SU-DHL-6 (cell line): ENCODE data around the gene ORC4.

Experiments used
- H2AFZ ChIP-seq: fragments of 200-600 bp; sonication (generic); 2 replicates; pipeline ENCODE4 v1.6.1; 2014; ENCODE audit warnings: low read depth, mild to moderate bottlenecking, moderate library complexity, mixed read lengths, antibody characterized with exemption, low read length; ENCODE audit not compliant: severe bottlenecking
- H3F3A ChIP-seq: fragments of 200-600 bp; shearing (Covaris generic); 2 replicates; pipeline ENCODE4 v1.6.0; 2016; ENCODE audit warnings: antibody characterized with exemption, mild to moderate bottlenecking; ENCODE audit not compliant: insufficient read depth
- H3K27ac ChIP-seq: fragments of 200-600 bp; sonication (generic); 2 replicates; pipeline ENCODE4 v1.5.1; 2016; ENCODE audit warnings: low read depth, mild to moderate bottlenecking, low read length, moderate library complexity, mixed read lengths
- H3K27me3 ChIP-seq: fragments of 200-600 bp; sonication (generic), shearing (Covaris generic); 2 replicates; pipeline ENCODE4 v1.6.0; 2014; ENCODE audit warnings: mild to moderate bottlenecking, low read length
- H3K36me3 ChIP-seq: fragments of 200-600 bp; sonication (generic); 2 replicates; pipeline ENCODE4 v1.6.1; 2014; ENCODE audit warnings: mild to moderate bottlenecking, low read length, mixed read lengths
- H3K4me2 ChIP-seq: fragments of 300-600, 200-600 bp; shearing (Covaris generic), sonication (generic); 2 replicates; pipeline ENCODE4 v1.6.0; 2014; ENCODE audit warnings: low read length, low read depth, mild to moderate bottlenecking; ENCODE audit not compliant: poor library complexity, severe bottlenecking
- H3K4me3 ChIP-seq: fragments of 200-600 bp; sonication (generic); 2 replicates; pipeline ENCODE4 v1.5.1; 2014; ENCODE audit warnings: antibody characterized with exemption, low read length, mild to moderate bottlenecking, mixed read lengths; ENCODE audit not compliant: insufficient read depth, poor library complexity, severe bottlenecking
- H3K79me2 ChIP-seq: fragments of 200-600 bp; sonication (generic); 2 replicates; pipeline ENCODE4 v1.6.1; 2014; ENCODE audit warnings: mild to moderate bottlenecking, low read length, moderate library complexity; ENCODE audit not compliant: insufficient read depth
- H3K9ac ChIP-seq: fragments of 200-600 bp; sonication (generic); 2 replicates; pipeline ENCODE4 v1.7.0; 2014; ENCODE audit warnings: mild to moderate bottlenecking, low read length
- H3K9me2 ChIP-seq: fragments of 200-600 bp; sonication (generic); replicated peaks from 2 replicates; pipeline ENCODE4 v1.6.1; 2014; ENCODE audit warnings: low read length; ENCODE audit not compliant: insufficient read depth
- H3K9me3 ChIP-seq: fragments of 200-600 bp; sonication (generic); 2 replicates; pipeline ENCODE4 v1.6.1; 2014; ENCODE audit warnings: low read length, mixed read lengths; ENCODE audit not compliant: insufficient read depth
- H4K20me1 ChIP-seq: fragments of 200-600 bp; sonication (generic); 2 replicates; pipeline ENCODE4 v1.6.1; 2014; ENCODE audit warnings: low read depth, mild to moderate bottlenecking, antibody characterized with exemption, low read length, moderate library complexity, mixed read lengths
- EZH2phosphoT487 ChIP-seq: fragments of 200-600 bp; sonication (generic), shearing (Covaris generic); conservative IDR thresholded peaks from 2 replicates; pipeline ENCODE4 v1.6.1; 2018; ENCODE audit warnings: mild to moderate bottlenecking, antibody characterized with exemption, low read length, moderate library complexity, mixed read lengths
- TF ChIP-seq, protein P1 (sequence below): fragments of 200-600 bp; sonication (generic); IDR thresholded peaks from one replicate; pipeline ENCODE4 v1.5.1; 2017; ENCODE audit warnings: antibody characterized with exemption, mild to moderate bottlenecking, low read length, moderate library complexity; ENCODE audit not compliant: insufficient read depth, poor library complexity, severe bottlenecking

The ORC4 gene

DNA sequence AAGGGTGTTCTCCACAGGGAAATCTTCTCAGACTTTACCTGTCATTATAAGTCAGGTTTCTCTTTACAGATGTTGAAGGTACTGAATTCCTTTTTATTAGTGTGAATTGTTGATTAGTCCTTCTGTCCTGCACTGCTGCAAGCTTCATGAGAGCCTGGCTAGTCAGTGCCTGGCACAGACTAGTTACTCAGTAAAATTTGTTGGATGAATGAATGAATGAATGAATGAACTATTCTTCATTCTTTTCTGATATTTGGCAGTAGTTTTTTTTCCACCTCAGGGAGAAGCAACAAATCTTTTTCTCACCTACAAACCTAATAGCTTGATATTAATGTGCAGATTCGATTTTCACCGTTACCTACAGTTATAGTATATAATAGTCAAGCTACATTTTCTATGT is 111.4 kb downstream of the ORC4 start:
- H3K27ac ChIP-seq = no peak overlapping the region
- TF ChIP-seq EZH2phosphoT487 = no peak
- TF ChIP-seq, protein P1, sequence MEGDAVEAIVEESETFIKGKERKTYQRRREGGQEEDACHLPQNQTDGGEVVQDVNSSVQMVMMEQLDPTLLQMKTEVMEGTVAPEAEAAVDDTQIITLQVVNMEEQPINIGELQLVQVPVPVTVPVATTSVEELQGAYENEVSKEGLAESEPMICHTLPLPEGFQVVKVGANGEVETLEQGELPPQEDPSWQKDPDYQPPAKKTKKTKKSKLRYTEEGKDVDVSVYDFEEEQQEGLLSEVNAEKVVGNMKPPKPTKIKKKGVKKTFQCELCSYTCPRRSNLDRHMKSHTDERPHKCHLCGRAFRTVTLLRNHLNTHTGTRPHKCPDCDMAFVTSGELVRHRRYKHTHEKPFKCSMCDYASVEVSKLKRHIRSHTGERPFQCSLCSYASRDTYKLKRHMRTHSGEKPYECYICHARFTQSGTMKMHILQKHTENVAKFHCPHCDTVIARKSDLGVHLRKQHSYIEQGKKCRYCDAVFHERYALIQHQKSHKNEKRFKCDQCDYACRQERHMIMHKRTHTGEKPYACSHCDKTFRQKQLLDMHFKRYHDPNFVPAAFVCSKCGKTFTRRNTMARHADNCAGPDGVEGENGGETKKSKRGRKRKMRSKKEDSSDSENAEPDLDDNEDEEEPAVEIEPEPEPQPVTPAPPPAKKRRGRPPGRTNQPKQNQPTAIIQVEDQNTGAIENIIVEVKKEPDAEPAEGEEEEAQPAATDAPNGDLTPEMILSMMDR = no peak
- no peaks in the 10 kb centered on the region for H3K27me3 ChIP-seq
- no peak overlapping the region for H2AFZ ChIP-seq
- H3F3A ChIP-seq = no peaks in the 10 kb centered on the region
- H3K79me2 ChIP-seq = no peaks in the 10 kb centered on the region
- no peaks in the 10 kb centered on the region for H3K36me3 ChIP-seq
- no peaks in the 10 kb centered on the region for H3K9me2 ChIP-seq
- H3K4me3 ChIP-seq = no peak overlapping the region
- 0 out of 2 replicates have a peak, but pooled peaks cover 4% of the 10 kb centered on the region for H4K20me1 ChIP-seq
- H3K9ac ChIP-seq = no peak overlapping the region
- no peaks in the 10 kb centered on the region for H3K9me3 ChIP-seq
- H3K4me2 ChIP-seq = no peak overlapping the region

DNA sequence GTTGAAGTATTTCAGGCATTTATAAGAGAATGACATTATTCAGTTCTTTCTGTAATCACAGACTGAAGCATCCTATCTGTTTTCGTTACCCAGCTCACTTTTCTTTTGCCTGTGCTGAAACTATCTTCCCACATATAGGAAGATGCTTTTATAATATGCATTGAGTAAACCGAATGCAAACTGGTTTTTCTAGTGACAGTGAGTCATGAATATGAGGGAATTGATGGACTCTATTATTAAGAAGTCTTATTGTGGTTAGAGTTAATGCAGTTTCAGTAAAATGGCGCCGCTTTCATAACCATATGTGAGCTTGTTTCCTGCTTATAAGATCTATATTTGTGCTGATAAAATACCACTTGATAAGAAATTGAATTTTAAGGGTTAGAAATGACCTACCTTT is 116.5 kb downstream of the ORC4 start:
- Histone ChIP-seq H3F3A (no peaks in the 10 kb centered on the region), H4K20me1 (no peaks in the 10 kb centered on the region), H3K27me3 (no peaks in the 10 kb centered on the region), H3K9me2 (no peaks in the 10 kb centered on the region), H3K79me2 (no peaks in the 10 kb centered on the region), H3K4me2 (no peak overlapping the region), H3K36me3 (no peaks in the 10 kb centered on the region), H3K27ac (no peak overlapping the region), H3K9ac (no peak overlapping the region), H3K4me3 (no peak overlapping the region), H2AFZ (no peak overlapping the region), H3K9me3 (no peaks in the 10 kb centered on the region)
- TF ChIP-seq EZH2phosphoT487 = no peak
- TF ChIP-seq, protein P1 = no peak

DNA sequence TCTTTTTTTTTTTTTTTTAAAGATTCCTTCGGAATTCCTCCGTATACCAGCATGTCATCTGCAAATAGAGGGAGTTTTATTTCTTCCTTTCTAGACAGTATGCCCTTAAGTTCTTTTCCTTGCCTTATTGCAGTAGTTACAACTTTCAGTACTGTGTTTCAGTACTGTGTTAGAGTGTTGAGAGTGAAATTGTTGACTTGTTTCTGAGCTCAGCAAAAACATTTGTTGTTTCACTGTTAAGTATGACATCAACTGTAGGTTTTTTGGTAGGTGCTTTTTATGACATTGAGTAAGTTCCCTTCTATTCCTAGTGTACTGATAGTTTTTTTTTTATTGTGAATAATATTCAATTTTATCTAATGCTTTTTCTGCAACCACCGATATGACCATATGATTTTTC is 131.9 kb downstream of the ORC4 start:
- no peak overlapping the region for H3K27ac ChIP-seq
- no peak overlapping the region for H2AFZ ChIP-seq
- no peaks in the 10 kb centered on the region for H4K20me1 ChIP-seq
- no peak overlapping the region for H3K9ac ChIP-seq
- H3K27me3 ChIP-seq = no peaks in the 10 kb centered on the region
- no peaks in the 10 kb centered on the region for H3K9me2 ChIP-seq
- no peak overlapping the region for H3K4me2 ChIP-seq
- H3K9me3 ChIP-seq = no peaks in the 10 kb centered on the region
- TF ChIP-seq, protein P1 = no peak
- no peak for TF ChIP-seq EZH2phosphoT487
- no peak overlapping the region for H3K4me3 ChIP-seq
- no peaks in the 10 kb centered on the region for H3K79me2 ChIP-seq
- H3F3A ChIP-seq = no peaks in the 10 kb centered on the region
- H3K36me3 ChIP-seq = no peaks in the 10 kb centered on the region
